ENCODE measurements around the gene CIZ1.

Gene CIZ1

DNA sequence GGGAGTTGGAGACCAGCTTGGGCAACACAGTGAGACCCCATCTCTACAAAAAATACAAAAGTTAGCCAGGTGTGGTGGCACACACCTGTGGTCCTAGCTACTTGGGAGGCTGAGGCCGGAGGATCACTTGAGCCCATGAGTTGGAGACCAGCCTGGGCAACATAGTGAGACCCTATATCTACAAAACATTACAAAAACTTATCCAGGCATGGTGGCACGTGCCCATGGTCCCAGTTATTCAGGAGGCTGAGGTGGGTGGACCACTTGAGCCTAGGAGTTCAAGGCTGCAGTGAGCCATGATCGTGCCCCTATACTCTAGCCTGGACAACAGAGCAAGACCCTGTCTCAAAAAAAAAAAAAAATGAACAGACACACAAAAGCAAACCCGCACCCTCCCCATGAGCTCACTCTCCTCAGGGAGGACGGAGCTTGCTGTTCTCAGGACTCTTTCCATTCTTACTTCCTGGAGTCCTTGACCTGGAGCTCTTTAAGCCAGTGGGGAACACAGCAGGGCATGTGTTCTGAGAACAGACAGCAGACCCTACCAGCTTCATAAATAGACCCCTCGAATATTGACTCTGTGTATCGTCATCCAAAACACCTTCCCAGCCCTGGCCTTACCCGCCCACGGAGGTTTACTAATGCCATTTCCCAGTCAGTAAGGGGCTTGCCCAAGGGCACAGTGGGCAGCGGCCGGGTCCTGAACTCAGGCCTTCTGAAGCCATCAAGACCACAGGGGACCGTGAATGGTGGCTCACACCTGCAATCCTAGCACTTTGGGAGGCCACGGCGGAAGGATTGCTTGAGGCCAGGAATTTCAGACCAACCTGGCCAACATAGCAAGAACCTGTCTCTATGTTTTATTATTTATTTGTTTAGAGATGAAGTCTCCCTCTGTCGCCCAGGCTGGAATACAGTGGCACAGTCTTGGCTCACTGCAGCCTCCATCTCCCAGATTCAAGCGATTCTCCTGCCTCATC is 75.0 kb downstream of the CIZ1 start:
- Histone ChIP-seq H4K12ac (ENCODE audit: low read depth, low read length) (no peak overlapping the region), H2BK120ac (ENCODE audit: insufficient read depth, low read length, poor library complexity) (no peak overlapping the region), H3K79me1 (ENCODE audit: low read length) (no peaks in the 10 kb centered on the region), H2AK5ac (ENCODE audit: low read length) (no peak overlapping the region), H3K18ac (ENCODE audit: low read length) (no peak overlapping the region), H4K8ac (ENCODE audit: low read depth, low read length) (no peak overlapping the region), H3K4me3 (ENCODE audit: low read depth, low read length) (no peak overlapping the region), H3K79me2 (ENCODE audit: control insufficient read depth, insufficient read depth, low read length, poor library complexity) (no peaks in the 10 kb centered on the region), H2BK12ac (ENCODE audit: low read length) (no peak overlapping the region), H3K9me3 (ENCODE audit: insufficient read depth, low read depth, low read length) (peaks cover 4% of the 10 kb centered on the region), H3K9ac (ENCODE audit: low read length) (no peak overlapping the region), H3K4me2 (ENCODE audit: low read length) (no peak overlapping the region), H3K27me3 (ENCODE audit: insufficient read depth, low read length) (no peaks in the 10 kb centered on the region), H3K36me3 (ENCODE audit: control insufficient read depth in 1 of 2, insufficient read depth in 2 of 2, low read length in 2 of 2) (peaks cover 24% of the 10 kb centered on the region in 2 experiments), H4K91ac (ENCODE audit: low read depth, low read length) (no peak overlapping the region), H3K27ac (ENCODE audit: low read depth, low read length) (no peak overlapping the region), H3K4me1 (ENCODE audit: control insufficient read depth in 1 of 2, insufficient read depth in 2 of 2, low read length in 2 of 2) (no peaks in the 10 kb centered on the region), H2BK5ac (ENCODE audit: low read depth, low read length, poor library complexity) (no peak overlapping the region), H2AFZ (ENCODE audit: insufficient read depth, low read length, poor library complexity) (no peak overlapping the region), H3K4ac (ENCODE audit: low read depth, low read length) (no peak overlapping the region), H3K23ac (ENCODE audit: low read length) (no peak overlapping the region), H3K14ac (ENCODE audit: low read length) (no peak overlapping the region)
- DNase-seq: no peak
- WGBS (ENCODE audit: extremely low coverage, insufficient coverage, insufficient read length): no CpG with 5 or more reads among the region's 16 CpGs
